A673 (cell line): ENCODE data around the gene DOCK8.

Experiments used
- EZH2 ChIP-seq: fragments of 200-600 bp; sonication (generic); IDR thresholded peaks from 2 replicates; pipeline ENCODE4 v1.6.1; 2017; ENCODE audit warnings: borderline replicate concordance, low read depth, mild to moderate bottlenecking, mixed read lengths, antibody characterized with exemption, low read length; ENCODE audit not compliant: poor library complexity, severe bottlenecking
- TF ChIP-seq, protein P1 (sequence below): fragments of 300-800, 200-600 bp; sonication (generic); conservative IDR thresholded peaks from 2 replicates; pipeline ENCODE4 v1.5.1; 2017; ENCODE audit warnings: low read depth, mild to moderate bottlenecking, antibody characterized with exemption, low read length, moderate library complexity, mixed read lengths

- TF ChIP-seq, protein P1, sequence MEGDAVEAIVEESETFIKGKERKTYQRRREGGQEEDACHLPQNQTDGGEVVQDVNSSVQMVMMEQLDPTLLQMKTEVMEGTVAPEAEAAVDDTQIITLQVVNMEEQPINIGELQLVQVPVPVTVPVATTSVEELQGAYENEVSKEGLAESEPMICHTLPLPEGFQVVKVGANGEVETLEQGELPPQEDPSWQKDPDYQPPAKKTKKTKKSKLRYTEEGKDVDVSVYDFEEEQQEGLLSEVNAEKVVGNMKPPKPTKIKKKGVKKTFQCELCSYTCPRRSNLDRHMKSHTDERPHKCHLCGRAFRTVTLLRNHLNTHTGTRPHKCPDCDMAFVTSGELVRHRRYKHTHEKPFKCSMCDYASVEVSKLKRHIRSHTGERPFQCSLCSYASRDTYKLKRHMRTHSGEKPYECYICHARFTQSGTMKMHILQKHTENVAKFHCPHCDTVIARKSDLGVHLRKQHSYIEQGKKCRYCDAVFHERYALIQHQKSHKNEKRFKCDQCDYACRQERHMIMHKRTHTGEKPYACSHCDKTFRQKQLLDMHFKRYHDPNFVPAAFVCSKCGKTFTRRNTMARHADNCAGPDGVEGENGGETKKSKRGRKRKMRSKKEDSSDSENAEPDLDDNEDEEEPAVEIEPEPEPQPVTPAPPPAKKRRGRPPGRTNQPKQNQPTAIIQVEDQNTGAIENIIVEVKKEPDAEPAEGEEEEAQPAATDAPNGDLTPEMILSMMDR = no peak
- TF ChIP-seq EZH2 = no peak
Observed at GRCh38 chr9:292915-293314, 78.2 kb downstream of the DOCK8 start.
